Measurements from ENCODE around the gene PDLIM1. TPM values are rescaled to one million over a fixed set of nuclear protein-coding genes. Genes with fewer than 3 reads are reported as not detected.

The PDLIM1 gene
- total and polyA plus RNA-seq, 2 experiments from 2014 or later = 32.0 to 143 TPM

GRCh38 chr10:95220539-95220938 lies 70.3 kb downstream of the PDLIM1 start:
- peaks cover 22% of the 10 kb centered on the region for H3K4me1 ChIP-seq (ENCODE audit: insufficient read depth)
- 90 to 91% methylated on average over 3 of the region's 3 CpGs for WGBS, 2 experiments (ENCODE audit: low coverage in 1 of 2, low lambda C conversion rate in 2 of 2, missing lambda C conversion rate in 2 of 2)
- no peak for TF ChIP-seq EZH2phosphoT487 (IDR thresholded peaks at IDR 0.05; ENCODE audit: insufficient read depth, low read depth)
- H3F3A ChIP-seq (ENCODE audit: insufficient read depth) = peaks cover 18% of the 10 kb centered on the region
- H3K4me2 ChIP-seq (ENCODE audit: unreplicated experiment) = no peak overlapping the region
- H3K4me3 ChIP-seq = no peak overlapping the region
- H3K9me3 ChIP-seq (ENCODE audit: low read depth) = no peaks in the 10 kb centered on the region
- no peaks in the 10 kb centered on the region for H3K9me2 ChIP-seq (ENCODE audit: insufficient read depth)
- no peak overlapping the region for H2AFZ ChIP-seq
- no peaks in the 10 kb centered on the region for H4K20me1 ChIP-seq (ENCODE audit: insufficient read depth)
- in situ Hi-C loops (cut with MboI) = no loop called here
- H3K27me3 ChIP-seq (replicated peaks; ENCODE audit: insufficient read depth) = no peaks in the 10 kb centered on the region
- no peak for DNase-seq
- no peak overlapping the region for H3K27ac ChIP-seq
- H3K36me3 ChIP-seq (ENCODE audit: low read depth) = no peaks in the 10 kb centered on the region
- no peaks in the 10 kb centered on the region for H3K79me2 ChIP-seq (ENCODE audit: insufficient read depth)
- no peak overlapping the region for H3K9ac ChIP-seq

GRCh38 chr10:95217476-95217875 lies 73.3 kb downstream of the PDLIM1 start:
- Histone ChIP-seq H3K79me2 (ENCODE audit: insufficient read depth) (no peaks in the 10 kb centered on the region), H3K9me3 (ENCODE audit: low read depth) (no peaks in the 10 kb centered on the region), H3K4me2 (ENCODE audit: unreplicated experiment) (no peak overlapping the region), H2AFZ (no peak overlapping the region), H3K9me2 (ENCODE audit: insufficient read depth) (no peaks in the 10 kb centered on the region), H3K36me3 (ENCODE audit: low read depth) (no peaks in the 10 kb centered on the region), H3K4me1 (ENCODE audit: insufficient read depth) (peaks cover 37% of the 10 kb centered on the region), H3K4me3 (no peak overlapping the region), H3K9ac (no peak overlapping the region), H4K20me1 (ENCODE audit: insufficient read depth) (no peaks in the 10 kb centered on the region), H3K27ac (no peak overlapping the region), H3F3A (ENCODE audit: insufficient read depth) (peaks cover 37% of the 10 kb centered on the region), H3K27me3 (replicated peaks; ENCODE audit: insufficient read depth) (no peaks in the 10 kb centered on the region)
- TF ChIP-seq EZH2phosphoT487 (IDR thresholded peaks at IDR 0.05; ENCODE audit: insufficient read depth, low read depth) (no peak), EZH2 (IDR thresholded peaks at IDR 0.05; ENCODE audit: insufficient read depth, poor library complexity, severe bottlenecking) (no peak)
- peak; percentile 56 for DNase-seq
- in situ Hi-C loops (cut with MboI) = no loop called here
- 0 to 5% methylated on average over 1 of the region's 1 CpG for whole genome bisulfite sequencing, 2 experiments (ENCODE audit: low coverage in 1 of 2, low lambda C conversion rate in 2 of 2, missing lambda C conversion rate in 2 of 2)

GRCh38 chr10:95214793-95215192 lies 76.0 kb downstream of the PDLIM1 start:
- H2AFZ ChIP-seq = 0 out of 2 replicates have a peak overlapping the region, but pooled peaks have one; percentile 17
- H3K4me3 ChIP-seq = no peak overlapping the region
- no peaks in the 10 kb centered on the region for H3K36me3 ChIP-seq (ENCODE audit: low read depth)
- peaks cover 37% of the 10 kb centered on the region for H3F3A ChIP-seq (ENCODE audit: insufficient read depth)
- H3K79me2 ChIP-seq (ENCODE audit: insufficient read depth) = no peaks in the 10 kb centered on the region
- H4K20me1 ChIP-seq (ENCODE audit: insufficient read depth) = no peaks in the 10 kb centered on the region
- H3K27ac ChIP-seq = no peak overlapping the region; the same call in 1 of the 2 replicates
- no peaks in the 10 kb centered on the region for H3K9me3 ChIP-seq (ENCODE audit: low read depth)
- DNase-seq = peak; percentile 75
- 19 to 27% methylated on average over 3 of the region's 3 CpGs for WGBS, 2 experiments (ENCODE audit: low coverage in 1 of 2, low lambda C conversion rate in 2 of 2, missing lambda C conversion rate in 2 of 2)
- in situ Hi-C loops (cut with MboI) = no loop called here
- no peaks in the 10 kb centered on the region for H3K9me2 ChIP-seq (ENCODE audit: insufficient read depth)
- H3K4me2 ChIP-seq (ENCODE audit: unreplicated experiment) = peak overlapping the region; percentile 34
- TF ChIP-seq EZH2 (IDR thresholded peaks at IDR 0.05; ENCODE audit: insufficient read depth, poor library complexity, severe bottlenecking) (no peak), EZH2phosphoT487 (IDR thresholded peaks at IDR 0.05; ENCODE audit: insufficient read depth, low read depth) (no peak)
- no peaks in the 10 kb centered on the region for H3K27me3 ChIP-seq (replicated peaks; ENCODE audit: insufficient read depth)
- no peak overlapping the region for H3K9ac ChIP-seq
- H3K4me1 ChIP-seq (ENCODE audit: insufficient read depth) = peaks cover 36% of the 10 kb centered on the region

GRCh38 chr10:95214369-95214768 lies 76.4 kb downstream of the PDLIM1 start:
- Histone ChIP-seq H2AFZ (0 out of 2 replicates have a peak overlapping the region, but pooled peaks have one; percentile 17), H3K79me2 (ENCODE audit: insufficient read depth) (no peaks in the 10 kb centered on the region), H3F3A (ENCODE audit: insufficient read depth) (peaks cover 37% of the 10 kb centered on the region), H3K9me3 (ENCODE audit: low read depth) (no peaks in the 10 kb centered on the region), H3K27me3 (replicated peaks; ENCODE audit: insufficient read depth) (no peaks in the 10 kb centered on the region), H3K4me3 (no peak overlapping the region), H3K36me3 (ENCODE audit: low read depth) (no peaks in the 10 kb centered on the region), H3K4me1 (ENCODE audit: insufficient read depth) (peaks cover 36% of the 10 kb centered on the region), H3K9me2 (ENCODE audit: insufficient read depth) (no peaks in the 10 kb centered on the region), H3K4me2 (ENCODE audit: unreplicated experiment) (peak overlapping the region; percentile 34), H3K9ac (no peak overlapping the region), H3K27ac (no peak overlapping the region; the same call in 1 of the 2 replicates), H4K20me1 (ENCODE audit: insufficient read depth) (no peaks in the 10 kb centered on the region)
- no peak for TF ChIP-seq EZH2 (IDR thresholded peaks at IDR 0.05; ENCODE audit: insufficient read depth, poor library complexity, severe bottlenecking)
- no peak for TF ChIP-seq EZH2phosphoT487 (IDR thresholded peaks at IDR 0.05; ENCODE audit: insufficient read depth, low read depth)
- 80 to 81% methylated on average over 2 of the region's 2 CpGs for WGBS, 2 experiments (ENCODE audit: low coverage in 1 of 2, low lambda C conversion rate in 2 of 2, missing lambda C conversion rate in 2 of 2)
- in situ Hi-C loops (cut with MboI) = no loop called here
- peak; percentile 39 for DNase-seq
